ENCODE measurements around the gene SPIRE2. TPM values are rescaled to one million over a fixed set of nuclear protein-coding genes. Genes with fewer than 3 reads are reported as not detected.

Gene SPIRE2
- total RNA-seq, 5 donors from 2014 or later (not counting 1 experiment from before 2014, with no cell fraction given): 0.23 to 1.1 (median 0.56) TPM; not detected in 1

- Histone ChIP-seq H3K9me3 (no peaks in the 10 kb centered on the region), H3K4me3 (ENCODE audit: control insufficient read depth in 1 of 2, extremely low read depth in 1 of 2, low read length in 1 of 2) (no peak overlapping the region), H3K36me3 (ENCODE audit: control insufficient read depth in 2 of 2, extremely low read depth in 1 of 2, insufficient read depth in 1 of 2, low read length in 1 of 2) (no peaks in the 10 kb centered on the region), H3K4me1 (ENCODE audit: control insufficient read depth in 1 of 2, extremely low read depth in 1 of 2, insufficient read depth in 2 of 2, low read length in 2 of 2) (peaks cover 2 to 12% of the 10 kb centered on the region in 2 experiments), H3K27me3 (replicated peaks in 1 of 2; ENCODE audit: control insufficient read depth in 2 of 2, extremely low read depth in 1 of 2, insufficient read depth in 2 of 2, low read length in 1 of 2) (peaks cover 0 to 7% of the 10 kb centered on the region in 2 experiments), H3K27ac (ENCODE audit: low read length) (no peak overlapping the region)
- WGBS (ENCODE audit: insufficient coverage): 90% methylated on average over 11 of the region's 14 CpGs
- Mint-ChIP-seq H3K4me3 (no peak overlapping the region), H3K27ac (no peak overlapping the region), H3K36me3 (no peaks in the 10 kb centered on the region), H3K9me3 (no peaks in the 10 kb centered on the region), H3K4me1 (peaks cover 8 to 12% (median 11%) of the 10 kb centered on the region in 3 donors), H3K27me3 (no peaks in the 10 kb centered on the region)
- DNase-seq: no peak
- no peak for ATAC-seq (replicated peaks in 1 of 4)
- ChIA-PET POLR2A (no interaction called here), CTCF (no interaction called here)
Measured at GRCh38 chr16:89847940-89848297, 19.6 kb downstream of the SPIRE2 start.

- ChIA-PET CTCF (no interaction called here), POLR2A (no interaction called here)
- H3K4me1 Mint-ChIP-seq: peaks cover 8 to 12% (median 11%) of the 10 kb centered on the region in 3 donors
- H3K4me3 Mint-ChIP-seq: no peak overlapping the region
- H3K27ac Mint-ChIP-seq: no peak overlapping the region
- peaks cover 2 to 12% of the 10 kb centered on the region in 2 experiments for H3K4me1 ChIP-seq (ENCODE audit: control insufficient read depth in 1 of 2, extremely low read depth in 1 of 2, insufficient read depth in 2 of 2, low read length in 2 of 2)
- H3K27me3 Mint-ChIP-seq: no peaks in the 10 kb centered on the region
- H3K36me3 ChIP-seq (ENCODE audit: control insufficient read depth in 2 of 2, extremely low read depth in 1 of 2, insufficient read depth in 1 of 2, low read length in 1 of 2): no peaks in the 10 kb centered on the region
- H3K27ac ChIP-seq (ENCODE audit: low read length): no peak overlapping the region
- ATAC-seq (replicated peaks in 1 of 4) (no peak), DNase-seq (no peak)
- H3K4me3 ChIP-seq (ENCODE audit: control insufficient read depth in 1 of 2, extremely low read depth in 1 of 2, low read length in 1 of 2): no peak overlapping the region
- no peaks in the 10 kb centered on the region for H3K36me3 Mint-ChIP-seq
- 88% methylated on average over 11 of the region's 11 CpGs for WGBS (ENCODE audit: insufficient coverage)
- H3K27me3 ChIP-seq (replicated peaks in 1 of 2; ENCODE audit: control insufficient read depth in 2 of 2, extremely low read depth in 1 of 2, insufficient read depth in 2 of 2, low read length in 1 of 2): peaks cover 0 to 4% of the 10 kb centered on the region in 2 experiments
- no peaks in the 10 kb centered on the region for H3K9me3 Mint-ChIP-seq
- no peaks in the 10 kb centered on the region for H3K9me3 ChIP-seq
Measured at GRCh38 chr16:89848974-89849373, 20.7 kb downstream of the SPIRE2 start.

DNA sequence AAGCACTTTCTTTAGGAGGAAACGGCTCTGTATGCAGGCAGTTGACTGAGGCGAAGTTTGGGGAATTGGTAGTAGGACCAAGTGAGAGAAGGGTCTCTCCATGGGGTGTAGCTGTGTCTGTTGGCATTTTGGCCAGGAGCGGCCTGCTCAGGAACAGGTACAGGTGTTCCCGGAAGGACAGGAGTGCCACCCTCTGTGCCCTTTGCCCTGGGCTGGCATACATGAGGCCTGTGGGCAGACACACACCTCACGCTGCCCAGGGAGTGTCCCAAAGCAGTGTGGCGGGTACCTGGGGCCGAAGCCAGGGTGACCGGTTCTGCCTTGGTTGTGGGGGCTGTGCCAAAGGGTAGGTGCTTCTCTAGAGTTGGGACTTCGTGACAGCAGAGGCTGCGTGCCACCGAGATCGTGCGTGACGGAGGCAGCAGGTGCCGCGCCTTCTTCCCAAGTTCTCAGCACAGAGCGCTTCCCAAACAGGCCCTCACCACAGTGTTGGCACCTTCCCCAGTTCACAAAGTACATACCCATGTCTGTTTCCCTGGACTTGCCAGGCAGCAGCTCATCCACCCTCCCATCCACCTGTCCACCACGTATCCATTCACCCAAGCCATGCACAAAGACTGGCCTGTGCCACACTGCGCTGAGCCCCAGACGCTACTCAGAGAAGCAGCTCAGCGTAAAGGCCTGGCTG is 25.2 kb downstream of the SPIRE2 start:
- no peaks in the 10 kb centered on the region for H3K36me3 Mint-ChIP-seq
- H3K4me3 Mint-ChIP-seq: no peak overlapping the region
- no peak overlapping the region for H3K27ac Mint-ChIP-seq
- H3K27me3 Mint-ChIP-seq: no peaks in the 10 kb centered on the region
- DNase-seq (no peak), ATAC-seq (replicated peaks in 1 of 4) (no peak)
- peaks cover 0 to 7% of the 10 kb centered on the region in 2 experiments for H3K27me3 ChIP-seq (replicated peaks in 1 of 2; ENCODE audit: control insufficient read depth in 2 of 2, extremely low read depth in 1 of 2, insufficient read depth in 2 of 2, low read length in 1 of 2)
- H3K36me3 ChIP-seq (ENCODE audit: control insufficient read depth in 2 of 2, extremely low read depth in 1 of 2, insufficient read depth in 1 of 2, low read length in 1 of 2): no peaks in the 10 kb centered on the region
- ChIA-PET CTCF (interaction anchor here in 1 of 2 donors (0.5 kb wide), 1 partner anchor 17 kb away, joined by 3 read pairs; no protein-coding TSS in a partner anchor), POLR2A (interaction anchor here in 1 of 2 donors (1.0 kb wide), 1 partner anchor 10 kb away, joined by 3 read pairs; no protein-coding TSS in a partner anchor)
- H3K9me3 ChIP-seq: no peaks in the 10 kb centered on the region
- no peaks in the 10 kb centered on the region for H3K4me1 ChIP-seq (ENCODE audit: control insufficient read depth in 1 of 2, extremely low read depth in 1 of 2, insufficient read depth in 2 of 2, low read length in 2 of 2)
- WGBS (ENCODE audit: insufficient coverage): 93% methylated on average over 19 of the region's 21 CpGs
- no peaks in the 10 kb centered on the region for H3K9me3 Mint-ChIP-seq
- H3K4me1 Mint-ChIP-seq: no peaks in the 10 kb centered on the region
- H3K4me3 ChIP-seq (ENCODE audit: control insufficient read depth in 1 of 2, extremely low read depth in 1 of 2, low read length in 1 of 2): no peak overlapping the region
- no peak overlapping the region for H3K27ac ChIP-seq (ENCODE audit: low read length)

GRCh38 chr16:89855301-89855945 is 27.1 kb downstream of the SPIRE2 start:
- no peaks in the 10 kb centered on the region for H3K36me3 Mint-ChIP-seq
- H3K9me3 Mint-ChIP-seq: no peaks in the 10 kb centered on the region
- POLR2A ChIA-PET: no interaction called here
- no peak for ATAC-seq (replicated peaks in 1 of 4)
- CTCF ChIA-PET: no interaction called here
- Histone ChIP-seq H3K4me1 (ENCODE audit: control insufficient read depth in 1 of 2, extremely low read depth in 1 of 2, insufficient read depth in 2 of 2, low read length in 2 of 2) (peaks cover 0 to 3% of the 10 kb centered on the region in 2 experiments), H3K36me3 (ENCODE audit: control insufficient read depth in 2 of 2, extremely low read depth in 1 of 2, insufficient read depth in 1 of 2, low read length in 1 of 2) (no peaks in the 10 kb centered on the region), H3K9me3 (no peaks in the 10 kb centered on the region), H3K4me3 (ENCODE audit: control insufficient read depth in 1 of 2, extremely low read depth in 1 of 2, low read length in 1 of 2) (no peak overlapping the region), H3K27me3 (replicated peaks in 1 of 2; ENCODE audit: control insufficient read depth in 2 of 2, extremely low read depth in 1 of 2, insufficient read depth in 2 of 2, low read length in 1 of 2) (peaks cover 0 to 22% of the 10 kb centered on the region in 2 experiments), H3K27ac (ENCODE audit: low read length) (no peak overlapping the region)
- no peak overlapping the region for H3K27ac Mint-ChIP-seq
- WGBS (ENCODE audit: insufficient coverage): 94% methylated on average over 24 of the region's 26 CpGs
- H3K4me1 Mint-ChIP-seq: no peaks in the 10 kb centered on the region
- no peak for DNase-seq
- H3K4me3 Mint-ChIP-seq: no peak overlapping the region
- no peaks in the 10 kb centered on the region for H3K27me3 Mint-ChIP-seq

DNA sequence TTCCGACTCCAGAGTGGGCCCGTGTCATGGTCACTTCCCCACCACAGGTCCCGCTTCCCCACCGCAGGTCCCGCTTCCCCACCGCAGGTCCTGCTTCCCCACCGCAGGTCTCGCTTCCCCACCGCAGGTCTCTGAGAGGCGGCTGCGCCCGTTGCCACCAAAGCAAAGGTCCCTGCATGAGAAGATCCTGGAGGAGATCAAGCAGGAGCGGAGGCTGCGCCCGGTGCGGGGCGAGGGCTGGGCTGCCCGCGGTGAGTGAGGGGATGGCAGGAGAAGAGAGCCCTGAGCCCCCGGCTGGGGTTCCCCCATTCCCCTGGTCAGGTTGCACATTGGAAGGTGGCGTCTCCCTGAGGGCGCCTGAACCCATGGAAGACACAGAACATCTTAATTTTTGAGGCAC is 27.7 kb downstream of the SPIRE2 start:
- no peaks in the 10 kb centered on the region for H3K9me3 Mint-ChIP-seq
- 97% methylated on average over 19 of the region's 22 CpGs for WGBS (ENCODE audit: insufficient coverage)
- DNase-seq (no peak), ATAC-seq (replicated peaks in 1 of 4) (no peak)
- Histone ChIP-seq H3K27ac (ENCODE audit: low read length) (no peak overlapping the region), H3K36me3 (ENCODE audit: control insufficient read depth in 2 of 2, extremely low read depth in 1 of 2, insufficient read depth in 1 of 2, low read length in 1 of 2) (no peaks in the 10 kb centered on the region), H3K4me3 (ENCODE audit: control insufficient read depth in 1 of 2, extremely low read depth in 1 of 2, low read length in 1 of 2) (no peak overlapping the region), H3K27me3 (replicated peaks in 1 of 2; ENCODE audit: control insufficient read depth in 2 of 2, extremely low read depth in 1 of 2, insufficient read depth in 2 of 2, low read length in 1 of 2) (peaks cover 0 to 25% of the 10 kb centered on the region in 2 experiments), H3K4me1 (ENCODE audit: control insufficient read depth in 1 of 2, extremely low read depth in 1 of 2, insufficient read depth in 2 of 2, low read length in 2 of 2) (peaks cover 0 to 8% of the 10 kb centered on the region in 2 experiments), H3K9me3 (no peaks in the 10 kb centered on the region)
- ChIA-PET POLR2A (no interaction called here), CTCF (interaction anchor here in 1 of 2 donors (0.7 kb wide), 1 partner anchor 157 kb away, joined by 3 read pairs; no protein-coding TSS in a partner anchor)
- no peak overlapping the region for H3K27ac Mint-ChIP-seq
- H3K27me3 Mint-ChIP-seq: no peaks in the 10 kb centered on the region
- peaks cover 2 to 3% (median 3%) of the 10 kb centered on the region in 3 donors for H3K4me1 Mint-ChIP-seq
- no peaks in the 10 kb centered on the region for H3K36me3 Mint-ChIP-seq
- no peak overlapping the region for H3K4me3 Mint-ChIP-seq

GRCh38 chr16:89858973-89859614 is 30.8 kb downstream of the SPIRE2 start:
- DNase-seq: no peak
- H3K27me3 Mint-ChIP-seq: no peaks in the 10 kb centered on the region
- 96% methylated on average over 17 of the region's 25 CpGs for WGBS (ENCODE audit: insufficient coverage)

More at GRCh38 chr16:89858973-89859614, 30.8 kb downstream of the SPIRE2 start:
- H3K4me1 ChIP-seq (ENCODE audit: control insufficient read depth in 1 of 2, extremely low read depth in 1 of 2, insufficient read depth in 2 of 2, low read length in 2 of 2): peaks cover 11 to 33% of the 10 kb centered on the region in 2 experiments
- no peak overlapping the region for H3K27ac Mint-ChIP-seq
- ChIA-PET POLR2A (no interaction called here), CTCF (interaction anchor here (1.8 to 2.1 kb wide), 3 partner anchors 153 to 160 kb away, joined by 5 to 17 read pairs (median 15); no protein-coding TSS in a partner anchor)
- H3K4me3 Mint-ChIP-seq: no peak overlapping the region
- no peaks in the 10 kb centered on the region for H3K9me3 ChIP-seq
- H3K27me3 ChIP-seq (replicated peaks in 1 of 2; ENCODE audit: control insufficient read depth in 2 of 2, extremely low read depth in 1 of 2, insufficient read depth in 2 of 2, low read length in 1 of 2): peaks cover 0 to 25% of the 10 kb centered on the region in 2 experiments
- no peak overlapping the region for H3K27ac ChIP-seq (ENCODE audit: low read length)
- no peaks in the 10 kb centered on the region for H3K36me3 ChIP-seq (ENCODE audit: control insufficient read depth in 2 of 2, extremely low read depth in 1 of 2, insufficient read depth in 1 of 2, low read length in 1 of 2)
- no peak for ATAC-seq (replicated peaks in 1 of 4)
- no peaks in the 10 kb centered on the region for H3K36me3 Mint-ChIP-seq
- H3K9me3 Mint-ChIP-seq: no peaks in the 10 kb centered on the region
- peaks cover 23 to 27% (median 24%) of the 10 kb centered on the region in 3 donors for H3K4me1 Mint-ChIP-seq
- no peak overlapping the region for H3K4me3 ChIP-seq (ENCODE audit: control insufficient read depth in 1 of 2, extremely low read depth in 1 of 2, low read length in 1 of 2)

Measured in T-cell (primary cell).